SH-SY5Y (cell line): ENCODE measurements around the gene SPTLC1.

Experiments
- GATA2 ChIP-seq: IDR thresholded peaks from 2 replicates; pipeline ENCODE4 v1.6.1; 2011; ENCODE audit warnings: mild to moderate bottlenecking, low read depth, low read length
- GATA3 ChIP-seq: IDR thresholded peaks from 2 replicates; pipeline ENCODE4 v1.6.1; 2011; ENCODE audit warnings: low read depth, mild to moderate bottlenecking, low read length, moderate library complexity

DNA sequence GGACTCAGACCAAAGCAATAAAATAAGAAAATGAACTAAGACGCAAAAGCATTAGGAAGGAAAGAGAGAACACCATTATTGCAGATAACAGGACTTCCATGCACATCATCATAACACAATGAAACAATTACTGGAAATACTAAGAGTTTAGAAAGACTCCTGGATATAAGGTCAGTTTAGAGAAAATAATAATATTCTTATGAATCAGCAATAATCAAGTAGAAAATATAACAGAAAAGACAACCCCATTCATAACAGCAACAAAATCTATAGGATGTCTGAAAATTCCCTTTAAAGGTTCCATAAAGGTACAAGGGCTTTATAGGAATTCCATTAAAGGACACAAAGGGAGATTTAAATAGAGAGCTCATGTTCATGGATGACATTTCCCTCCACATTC is 73.0 kb downstream of the SPTLC1 start:
- TF ChIP-seq GATA2 (no peak), GATA3 (no peak)
